Colonic mucosa (tissue), 4 donors: ENCODE measurements around the gene GAS7. TPM values are rescaled to one million over a fixed set of nuclear protein-coding genes. Genes with fewer than 3 reads are reported as not detected.

ENCODE experiments used
- DNase-seq: peaks from one replicate; pipeline ENCODE4 v3.0.0-alpha.2; 2020
- H3K27ac ChIP-seq: fragments of 200-600 bp; one replicate; pipeline ENCODE4 v1.8.0; 2021
- H3K27me3 ChIP-seq: fragments of 200-600 bp; one replicate; pipeline ENCODE4 v1.8.0; 2021
- H3K36me3 ChIP-seq: fragments of 200-600 bp; one replicate; pipeline ENCODE4 v1.8.0; 2021
- H3K4me1 ChIP-seq: fragments of 200-600 bp; one replicate; pipeline ENCODE4 v1.8.0; 2021; ENCODE audit warnings: mild to moderate bottlenecking
- H3K4me3 ChIP-seq: fragments of 200-600 bp; one replicate; pipeline ENCODE4 v1.8.0; 2021
- H3K9ac ChIP-seq, 2 donors: one replicate each; pipeline ENCODE4 v1.7.0; 2013; ENCODE audit warnings: control low read depth in 2 of 2, low read depth in 2 of 2, low read length in 2 of 2
- H3K9me3 ChIP-seq: fragments of 200-600 bp; one replicate; pipeline ENCODE4 v1.8.0; 2021
- intact Hi-C: fragments of 100-400 bp; cut with DNase I; formaldehyde crosslinking; loops from one replicate; pipeline ENCODE4 v1.14.1; 2022
- total RNA-seq, 2 donors: library from RNA; stranded (reverse); fragmentation: NEBNext Ultra II Directional in 1 of 2; extraction: Animal tissue kit (Norgen Biotek cat#: 25700) in 1 of 2; gene quantifications; one replicate each; pipeline ENCODE4 v1.2.1, GENCODE V29; 2021
- TF ChIP-seq, protein P1 (sequence below): fragments of 200-600 bp; IDR thresholded peaks from one replicate; pipeline ENCODE4 v1.8.0; 2022; ENCODE audit warnings: antibody characterized with exemption, mild to moderate bottlenecking
- donor health status: healthy.
- donor health status: DM: no; HTN: no; CAD: no.
- donor health status: DM: no; HTN: no; CAD: no.

Gene GAS7
- total RNA-seq, 2 donors from 2014 or later = 4.7 to 17.0 TPM

GRCh38 chr17:9878356-9878755 is 320.1 kb downstream of the GAS7 start:
- TF ChIP-seq, protein P1, sequence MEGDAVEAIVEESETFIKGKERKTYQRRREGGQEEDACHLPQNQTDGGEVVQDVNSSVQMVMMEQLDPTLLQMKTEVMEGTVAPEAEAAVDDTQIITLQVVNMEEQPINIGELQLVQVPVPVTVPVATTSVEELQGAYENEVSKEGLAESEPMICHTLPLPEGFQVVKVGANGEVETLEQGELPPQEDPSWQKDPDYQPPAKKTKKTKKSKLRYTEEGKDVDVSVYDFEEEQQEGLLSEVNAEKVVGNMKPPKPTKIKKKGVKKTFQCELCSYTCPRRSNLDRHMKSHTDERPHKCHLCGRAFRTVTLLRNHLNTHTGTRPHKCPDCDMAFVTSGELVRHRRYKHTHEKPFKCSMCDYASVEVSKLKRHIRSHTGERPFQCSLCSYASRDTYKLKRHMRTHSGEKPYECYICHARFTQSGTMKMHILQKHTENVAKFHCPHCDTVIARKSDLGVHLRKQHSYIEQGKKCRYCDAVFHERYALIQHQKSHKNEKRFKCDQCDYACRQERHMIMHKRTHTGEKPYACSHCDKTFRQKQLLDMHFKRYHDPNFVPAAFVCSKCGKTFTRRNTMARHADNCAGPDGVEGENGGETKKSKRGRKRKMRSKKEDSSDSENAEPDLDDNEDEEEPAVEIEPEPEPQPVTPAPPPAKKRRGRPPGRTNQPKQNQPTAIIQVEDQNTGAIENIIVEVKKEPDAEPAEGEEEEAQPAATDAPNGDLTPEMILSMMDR = no peak
- H3K9me3 ChIP-seq = peaks cover 2% of the 10 kb centered on the region
- no peak overlapping the region for H3K4me3 ChIP-seq
- no peak overlapping the region for H3K9ac ChIP-seq
- H3K4me1 ChIP-seq = no peaks in the 10 kb centered on the region
- no peaks in the 10 kb centered on the region for H3K36me3 ChIP-seq
- intact Hi-C loops = no loop called here
- no peaks in the 10 kb centered on the region for H3K27me3 ChIP-seq
- DNase-seq = no peak
- no peak overlapping the region for H3K27ac ChIP-seq

DNA sequence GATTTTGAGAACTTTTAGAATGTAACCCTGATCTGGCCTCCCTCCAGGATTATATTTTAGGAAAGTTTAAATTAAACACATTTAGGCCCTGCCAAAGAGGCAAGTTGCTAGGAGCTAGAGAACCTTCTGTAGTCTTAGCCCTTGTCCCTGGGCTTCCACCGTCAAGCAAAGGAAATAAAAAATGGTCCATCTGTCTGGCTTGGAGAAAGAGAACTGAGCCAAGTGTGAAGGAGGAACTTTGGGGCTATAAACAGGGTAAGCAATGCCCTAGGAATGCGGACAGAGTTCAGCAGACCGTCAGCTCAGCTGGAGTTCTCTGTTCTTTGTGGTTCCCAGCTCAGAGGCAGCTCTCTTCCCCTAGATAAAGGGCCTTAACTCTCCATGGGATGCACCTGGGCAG is 323.0 kb downstream of the GAS7 start:
- H3K9ac ChIP-seq = no peak overlapping the region
- H3K9me3 ChIP-seq = no peaks in the 10 kb centered on the region
- intact Hi-C loops = no loop called here
- H3K4me1 ChIP-seq = no peaks in the 10 kb centered on the region
- H3K36me3 ChIP-seq = no peaks in the 10 kb centered on the region
- TF ChIP-seq, protein P1 = no peak
- DNase-seq = no peak
- no peaks in the 10 kb centered on the region for H3K27me3 ChIP-seq
- H3K4me3 ChIP-seq = no peak overlapping the region
- no peak overlapping the region for H3K27ac ChIP-seq

DNA sequence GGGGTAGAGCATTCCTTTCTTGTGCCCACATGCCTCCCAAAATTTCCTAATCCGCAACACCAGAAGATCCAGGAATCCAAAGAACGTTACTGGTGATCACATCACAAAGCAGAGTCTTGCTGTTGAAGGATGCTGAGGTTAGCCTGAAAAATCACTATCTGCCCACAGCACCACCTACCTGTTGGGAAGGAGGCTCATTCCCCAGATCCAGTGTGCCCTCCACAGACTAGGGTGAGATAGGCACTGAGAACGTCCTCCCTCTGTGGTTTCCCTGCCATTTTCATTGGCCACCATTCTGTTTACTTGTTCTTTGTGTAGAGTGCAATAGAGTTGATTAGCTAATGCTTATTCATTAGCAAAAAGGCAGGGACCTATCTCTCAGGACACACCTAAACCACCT is 323.7 kb downstream of the GAS7 start:
- DNase-seq = no peak
- no peaks in the 10 kb centered on the region for H3K9me3 ChIP-seq
- no peaks in the 10 kb centered on the region for H3K36me3 ChIP-seq
- H3K27me3 ChIP-seq = no peaks in the 10 kb centered on the region
- no peaks in the 10 kb centered on the region for H3K4me1 ChIP-seq
- H3K4me3 ChIP-seq = no peak overlapping the region
- H3K9ac ChIP-seq = no peak overlapping the region
- no peak overlapping the region for H3K27ac ChIP-seq
- intact Hi-C loops = no loop called here
- TF ChIP-seq, protein P1 = no peak

GRCh38 chr17:9872852-9873251 is 325.6 kb downstream of the GAS7 start:
- intact Hi-C loops = no loop called here
- Histone ChIP-seq H3K27ac (no peak overlapping the region), H3K27me3 (no peaks in the 10 kb centered on the region), H3K4me3 (no peak overlapping the region), H3K4me1 (no peaks in the 10 kb centered on the region), H3K9me3 (no peaks in the 10 kb centered on the region), H3K9ac (no peak overlapping the region), H3K36me3 (no peaks in the 10 kb centered on the region)
- TF ChIP-seq, protein P1 = no peak
- DNase-seq = no peak

- Histone ChIP-seq H3K4me3 (no peak overlapping the region), H3K9me3 (no peaks in the 10 kb centered on the region), H3K27ac (no peak overlapping the region), H3K4me1 (no peaks in the 10 kb centered on the region), H3K9ac (no peak overlapping the region), H3K36me3 (no peaks in the 10 kb centered on the region), H3K27me3 (no peaks in the 10 kb centered on the region)
- TF ChIP-seq, protein P1 = no peak
- intact Hi-C loops = no loop called here
- DNase-seq = no peak
Observed at GRCh38 chr17:9868552-9868951, 329.9 kb downstream of the GAS7 start.

DNA sequence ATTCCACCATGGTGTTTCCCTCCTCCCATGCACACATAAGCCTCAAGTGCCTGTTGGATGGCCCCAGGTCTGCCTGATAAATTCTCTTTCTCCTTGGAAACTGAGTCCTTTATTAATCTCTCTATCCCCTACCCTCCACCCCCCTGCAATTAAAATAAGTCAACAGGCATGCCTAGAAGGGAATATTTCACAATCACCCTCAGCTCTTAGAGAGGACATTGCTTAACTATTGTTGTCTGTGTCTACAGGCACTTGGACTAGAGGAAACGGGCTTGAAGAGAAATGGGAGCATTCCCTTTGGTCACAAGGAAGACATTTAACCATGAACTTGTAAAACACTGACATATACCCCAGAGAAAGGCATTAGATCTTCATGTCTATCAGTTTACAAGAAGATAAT is 332.8 kb downstream of the GAS7 start:
- H3K9me3 ChIP-seq = no peaks in the 10 kb centered on the region
- H3K9ac ChIP-seq = no peak overlapping the region
- H3K27me3 ChIP-seq = no peaks in the 10 kb centered on the region
- H3K27ac ChIP-seq = no peak overlapping the region
- H3K4me1 ChIP-seq = no peaks in the 10 kb centered on the region
- intact Hi-C loops = no loop called here
- TF ChIP-seq, protein P1 = no peak
- DNase-seq = no peak
- no peak overlapping the region for H3K4me3 ChIP-seq
- no peaks in the 10 kb centered on the region for H3K36me3 ChIP-seq
